ENCODE results near the gene CHST9. TPM values are rescaled to one million over a fixed set of nuclear protein-coding genes. Genes with fewer than 3 reads are reported as not detected.

Gene CHST9
- total RNA-seq, 1 donor from 2014 or later = 0.21 TPM

DNA sequence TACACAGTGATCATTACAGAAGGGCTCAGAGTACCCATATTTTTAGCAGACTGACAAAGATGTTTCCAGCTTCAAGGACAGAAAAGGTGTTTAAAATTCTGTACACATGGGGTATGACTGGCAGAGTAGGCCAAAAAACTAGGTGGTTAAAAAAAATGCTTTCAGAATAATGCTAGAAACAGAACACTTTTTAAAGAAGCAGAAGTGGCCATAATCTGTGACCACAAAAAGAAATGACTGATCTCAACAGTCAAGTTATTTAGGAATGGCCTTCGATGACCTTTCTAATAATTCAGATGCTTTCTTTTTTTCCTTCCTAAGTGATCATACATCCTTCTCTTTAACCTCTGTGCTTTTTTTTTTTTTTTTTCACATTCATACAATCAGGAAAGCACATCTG, 315.5 kb downstream of the CHST9 start:
- Histone ChIP-seq H3K27me3 (no peaks in the 10 kb centered on the region), H3K36me3 (no peaks in the 10 kb centered on the region), H3K27ac (no peak overlapping the region), H3K4me1 (no peaks in the 10 kb centered on the region), H3K9me3 (no peaks in the 10 kb centered on the region), H3K4me3 (no peak overlapping the region)
- DNase-seq (ENCODE audit: low spot score in 2 of 2) = no peak
- no peak for TF ChIP-seq CTCF (IDR thresholded peaks at IDR 0.05)
- intact Hi-C loops (cut with DNase I) = loop anchor here (10.0 kb wide), 1 partner anchor 65 kb away; no protein-coding TSS in a partner anchor

DNA sequence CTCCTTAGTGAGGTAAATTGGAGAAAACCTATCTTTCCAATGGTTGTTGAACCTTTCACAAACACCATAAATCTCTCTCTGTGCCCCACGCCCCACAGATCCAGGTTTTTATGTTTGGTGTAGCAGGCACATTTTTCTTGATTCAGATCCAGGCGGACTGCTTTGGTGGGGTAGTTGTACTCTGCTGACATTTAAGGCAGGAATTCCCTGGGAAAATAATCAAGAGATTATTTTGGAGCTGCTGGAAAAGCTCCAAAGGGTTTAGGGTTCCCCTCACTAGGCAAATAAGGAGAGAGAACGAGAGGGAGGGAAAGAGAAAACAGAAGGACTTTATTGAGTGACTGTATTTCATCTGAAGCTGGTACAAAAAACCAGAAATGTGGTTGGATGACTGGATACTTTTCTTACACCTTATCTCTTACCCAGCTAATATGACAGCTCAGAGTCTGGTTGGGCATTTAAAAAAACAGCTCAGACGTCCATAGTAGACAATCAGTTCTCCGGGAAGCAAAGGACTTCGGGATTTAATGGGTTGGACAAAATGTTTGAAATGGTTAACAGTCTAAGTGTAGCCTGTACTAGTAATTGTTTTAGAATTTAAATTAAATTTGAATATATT, 316.0 kb downstream of the CHST9 start:
- intact Hi-C loops (cut with DNase I) = no loop called here
- no peaks in the 10 kb centered on the region for H3K4me1 ChIP-seq
- H3K27ac ChIP-seq = no peak overlapping the region
- H3K9me3 ChIP-seq = no peaks in the 10 kb centered on the region
- DNase-seq (ENCODE audit: low spot score in 2 of 2) = no peak
- no peak overlapping the region for H3K4me3 ChIP-seq
- no peaks in the 10 kb centered on the region for H3K27me3 ChIP-seq
- no peak for TF ChIP-seq CTCF (IDR thresholded peaks at IDR 0.05)
- no peaks in the 10 kb centered on the region for H3K36me3 ChIP-seq

GRCh38 chr18:26867471-26867870, 317.6 kb downstream of the CHST9 start:
- intact Hi-C loops (cut with DNase I) = no loop called here
- TF ChIP-seq CTCF (IDR thresholded peaks at IDR 0.05) = no peak
- Histone ChIP-seq H3K4me1 (no peaks in the 10 kb centered on the region), H3K4me3 (no peak overlapping the region), H3K27me3 (no peaks in the 10 kb centered on the region), H3K36me3 (no peaks in the 10 kb centered on the region), H3K27ac (no peak overlapping the region), H3K9me3 (no peaks in the 10 kb centered on the region)
- no peak for DNase-seq (ENCODE audit: low spot score in 2 of 2)

- no peaks in the 10 kb centered on the region for H3K36me3 ChIP-seq
- no peak for TF ChIP-seq CTCF (IDR thresholded peaks at IDR 0.05)
- H3K27me3 ChIP-seq = no peaks in the 10 kb centered on the region
- no peaks in the 10 kb centered on the region for H3K9me3 ChIP-seq
- no peak within 1 kb of the TSS for H3K4me3 ChIP-seq
- no peak within 1 kb of the TSS for H3K27ac ChIP-seq
- intact Hi-C loops (cut with DNase I) = no loop called here
- no peak for DNase-seq (ENCODE audit: low spot score in 2 of 2)
- no peaks in the 10 kb centered on the region for H3K4me1 ChIP-seq
Measured at GRCh38 chr18:26865557-26865956, 319.6 kb downstream of the CHST9 start, which contains the start of gene AQP4. Gene AQP4, minus strand, starts transcription at chr18:26865707. Its CDS starts 18 bp downstream, at chr18:26865689.

GRCh38 chr18:26864658-26865057, 320.4 kb downstream of the CHST9 start:
- H3K9me3 ChIP-seq = no peaks in the 10 kb centered on the region
- intact Hi-C loops (cut with DNase I) = no loop called here
- H3K27ac ChIP-seq = no peak overlapping the region
- H3K4me1 ChIP-seq = no peaks in the 10 kb centered on the region
- DNase-seq (ENCODE audit: low spot score in 2 of 2) = no peak
- no peaks in the 10 kb centered on the region for H3K36me3 ChIP-seq
- TF ChIP-seq CTCF (IDR thresholded peaks at IDR 0.05) = no peak
- H3K27me3 ChIP-seq = no peaks in the 10 kb centered on the region
- no peak overlapping the region for H3K4me3 ChIP-seq
